NCI-H2107 (cell line): Measurements from ENCODE around the gene HESX1.
A peak's percentile ranks its signal among the peaks of the same experiment; 100 is the strongest.

Experiments
- DNase-seq: peaks from one replicate; lab custom pipeline; 2025; lab: John Stamatoyannopoulos, UW

HESX1 gene

GRCh38 chr3:57166660-57167059, 33.1 kb downstream of the HESX1 start:
- DNase-seq, result no peak

GRCh38 chr3:57165641-57166040, 34.1 kb downstream of the HESX1 start:
- no peak for DNase-seq

GRCh38 chr3:57164657-57165573, 34.9 kb downstream of the HESX1 start, which contains the start of gene IL17RD:
TSS of gene IL17RD (minus strand) at chr3:57165353. CDS start at chr3:57165286, 67 bp downstream.
- DNase-seq, result peak; percentile 18

GRCh38 chr3:57164217-57164656, 35.5 kb downstream of the HESX1 start:
- no peak for DNase-seq

GRCh38 chr3:57163751-57164150, 36.0 kb downstream of the HESX1 start:
- no peak for DNase-seq

- DNase-seq, result no peak
Observed at GRCh38 chr3:57161915-57162314, 37.9 kb downstream of the HESX1 start.

GRCh38 chr3:57160765-57161538, 38.8 kb downstream of the HESX1 start:
- no peak for DNase-seq

GRCh38 chr3:57160076-57160764, 39.6 kb downstream of the HESX1 start:
- no peak for DNase-seq

- no peak for DNase-seq
Observed at GRCh38 chr3:57158813-57159738, 40.7 kb downstream of the HESX1 start.

GRCh38 chr3:57158325-57158724, 41.5 kb downstream of the HESX1 start:
- DNase-seq, result no peak

- DNase-seq, result no peak
Observed at GRCh38 chr3:57157545-57157944, 42.2 kb downstream of the HESX1 start.

- no peak for DNase-seq
Observed at GRCh38 chr3:57155310-57155643, 44.5 kb downstream of the HESX1 start.

- no peak for DNase-seq
Observed at GRCh38 chr3:57154470-57155309, 45.1 kb downstream of the HESX1 start.

GRCh38 chr3:57152151-57153143, 47.3 kb downstream of the HESX1 start:
- DNase-seq, result no peak

- DNase-seq, result no peak
Observed at GRCh38 chr3:57151749-57152148, 48.0 kb downstream of the HESX1 start.

- no peak for DNase-seq
Observed at GRCh38 chr3:57151021-57151449, 48.7 kb downstream of the HESX1 start.

- DNase-seq, result no peak
Observed at GRCh38 chr3:57150113-57150581, 49.6 kb downstream of the HESX1 start.
